WTC11 (cell line): Measurements from ENCODE around the gene RAPGEF1.

Experiments
- CREB1 ChIP-seq: sonication (generic); formaldehyde crosslinking; IDR thresholded peaks from 2 replicates; pipeline ENCODE4 v1.8.0; 2023; ENCODE audit warnings: mild to moderate bottlenecking, missing genetic modification reagents
- ESRRA ChIP-seq: sonication (generic); formaldehyde crosslinking; IDR thresholded peaks from 2 replicates; pipeline ENCODE4 v1.8.1; 2022; ENCODE audit warnings: mild to moderate bottlenecking, missing genetic modification reagents, borderline replicate concordance
- NFYB ChIP-seq: sonication (generic); formaldehyde crosslinking; conservative IDR thresholded peaks from 2 replicates; pipeline ENCODE4 v1.8.0; 2022; ENCODE audit warnings: low read depth, missing genetic modification reagents
- NR2C2 ChIP-seq: sonication (generic); formaldehyde crosslinking; IDR thresholded peaks from 2 replicates; pipeline ENCODE4 v1.8.0; 2022; ENCODE audit warnings: mild to moderate bottlenecking, missing genetic modification reagents
- SMAD3 ChIP-seq: sonication (generic); formaldehyde crosslinking; IDR thresholded peaks from 2 replicates; pipeline ENCODE4 v1.8.0; 2022; ENCODE audit warnings: missing genetic modification reagents, mild to moderate bottlenecking, borderline replicate concordance
- SP1 ChIP-seq: sonication (generic); formaldehyde crosslinking; conservative IDR thresholded peaks from 2 replicates; pipeline ENCODE4 v1.8.1; 2022; ENCODE audit warnings: missing genetic modification reagents
- TF ChIP-seq, protein P1 (sequence below): fragments of 200-600 bp; IDR thresholded peaks from 2 replicates; pipeline ENCODE4 v1.8.0; 2022; ENCODE audit warnings: antibody characterized with exemption
- TF ChIP-seq, protein P2 (sequence below): sonication (generic); formaldehyde crosslinking; IDR thresholded peaks from 2 replicates; pipeline ENCODE4 v1.8.1; 2023; ENCODE audit warnings: mild to moderate bottlenecking, missing genetic modification reagents, moderate library complexity
- TF ChIP-seq, protein P3 (sequence below): sonication (generic); formaldehyde crosslinking; IDR thresholded peaks from 2 replicates; pipeline ENCODE4 v1.8.1; 2022; ENCODE audit warnings: low read depth, missing genetic modification reagents, borderline replicate concordance

DNA sequence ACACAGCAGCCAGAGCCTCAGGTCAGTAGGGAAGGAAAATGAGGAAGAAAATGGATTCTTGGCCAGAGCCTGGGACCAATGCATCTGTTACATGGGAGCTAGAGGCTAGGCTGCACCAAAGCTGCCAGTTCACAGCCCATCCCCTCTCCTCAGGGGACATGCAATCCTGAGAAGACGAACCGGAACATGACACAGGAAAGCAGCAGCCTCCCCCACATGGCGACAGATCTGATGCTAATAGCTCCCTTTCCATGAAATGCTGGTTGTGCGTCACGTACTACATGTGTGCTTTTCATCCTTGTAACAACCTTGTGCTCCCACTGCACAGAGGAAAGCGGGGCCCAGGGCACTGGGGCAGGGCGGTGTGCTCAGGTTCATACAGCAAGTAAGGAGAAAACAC is 127.0 kb downstream of the RAPGEF1 start:
- TF ChIP-seq, protein P1, sequence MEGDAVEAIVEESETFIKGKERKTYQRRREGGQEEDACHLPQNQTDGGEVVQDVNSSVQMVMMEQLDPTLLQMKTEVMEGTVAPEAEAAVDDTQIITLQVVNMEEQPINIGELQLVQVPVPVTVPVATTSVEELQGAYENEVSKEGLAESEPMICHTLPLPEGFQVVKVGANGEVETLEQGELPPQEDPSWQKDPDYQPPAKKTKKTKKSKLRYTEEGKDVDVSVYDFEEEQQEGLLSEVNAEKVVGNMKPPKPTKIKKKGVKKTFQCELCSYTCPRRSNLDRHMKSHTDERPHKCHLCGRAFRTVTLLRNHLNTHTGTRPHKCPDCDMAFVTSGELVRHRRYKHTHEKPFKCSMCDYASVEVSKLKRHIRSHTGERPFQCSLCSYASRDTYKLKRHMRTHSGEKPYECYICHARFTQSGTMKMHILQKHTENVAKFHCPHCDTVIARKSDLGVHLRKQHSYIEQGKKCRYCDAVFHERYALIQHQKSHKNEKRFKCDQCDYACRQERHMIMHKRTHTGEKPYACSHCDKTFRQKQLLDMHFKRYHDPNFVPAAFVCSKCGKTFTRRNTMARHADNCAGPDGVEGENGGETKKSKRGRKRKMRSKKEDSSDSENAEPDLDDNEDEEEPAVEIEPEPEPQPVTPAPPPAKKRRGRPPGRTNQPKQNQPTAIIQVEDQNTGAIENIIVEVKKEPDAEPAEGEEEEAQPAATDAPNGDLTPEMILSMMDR: no peak
- no peak for TF ChIP-seq NR2C2 (CRISPR knock-in tag)
- TF ChIP-seq SP1 (CRISPR knock-in tag): no peak
- TF ChIP-seq, protein P2, sequence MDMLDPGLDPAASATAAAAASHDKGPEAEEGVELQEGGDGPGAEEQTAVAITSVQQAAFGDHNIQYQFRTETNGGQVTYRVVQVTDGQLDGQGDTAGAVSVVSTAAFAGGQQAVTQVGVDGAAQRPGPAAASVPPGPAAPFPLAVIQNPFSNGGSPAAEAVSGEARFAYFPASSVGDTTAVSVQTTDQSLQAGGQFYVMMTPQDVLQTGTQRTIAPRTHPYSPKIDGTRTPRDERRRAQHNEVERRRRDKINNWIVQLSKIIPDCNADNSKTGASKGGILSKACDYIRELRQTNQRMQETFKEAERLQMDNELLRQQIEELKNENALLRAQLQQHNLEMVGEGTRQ (CRISPR knock-in tag): no peak
- no peak for TF ChIP-seq NFYB
- TF ChIP-seq CREB1 (CRISPR knock-in tag): no peak
- TF ChIP-seq, protein P3, sequence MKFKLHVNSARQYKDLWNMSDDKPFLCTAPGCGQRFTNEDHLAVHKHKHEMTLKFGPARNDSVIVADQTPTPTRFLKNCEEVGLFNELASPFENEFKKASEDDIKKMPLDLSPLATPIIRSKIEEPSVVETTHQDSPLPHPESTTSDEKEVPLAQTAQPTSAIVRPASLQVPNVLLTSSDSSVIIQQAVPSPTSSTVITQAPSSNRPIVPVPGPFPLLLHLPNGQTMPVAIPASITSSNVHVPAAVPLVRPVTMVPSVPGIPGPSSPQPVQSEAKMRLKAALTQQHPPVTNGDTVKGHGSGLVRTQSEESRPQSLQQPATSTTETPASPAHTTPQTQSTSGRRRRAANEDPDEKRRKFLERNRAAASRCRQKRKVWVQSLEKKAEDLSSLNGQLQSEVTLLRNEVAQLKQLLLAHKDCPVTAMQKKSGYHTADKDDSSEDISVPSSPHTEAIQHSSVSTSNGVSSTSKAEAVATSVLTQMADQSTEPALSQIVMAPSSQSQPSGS: no peak
- TF ChIP-seq ESRRA: no peak
- no peak for TF ChIP-seq SMAD3
